K562 (cell line): ENCODE measurements around the gene MALAT1. TPM values are rescaled to one million over a fixed set of nuclear protein-coding genes. Genes with fewer than 3 reads are reported as not detected.

Experiments
- JUNB ChIP-seq: fragments of 450-650 bp; formaldehyde crosslinking; conservative IDR thresholded peaks from 2 replicates; pipeline ENCODE4 v1.4.0; 2020; ENCODE audit warnings: mild to moderate bottlenecking
- MTF1 ChIP-seq: fragments of 250-450 bp; sonication (Bioruptor Pico); IDR thresholded peaks from 2 replicates; pipeline ENCODE4 v1.9.0; 2021; ENCODE audit warnings: moderate library complexity, mild to moderate bottlenecking, inconsistent platforms, borderline replicate concordance
- NONO ChIP-seq, 2 experiments: fragments of 200-400 bp in 1 of 2; fragments of 450-650 bp in 1 of 2; formaldehyde crosslinking in 1 of 2; IDR thresholded peaks; 2 replicates each; pipeline ENCODE4 v1.6.1; 2017; ENCODE audit warnings: low read depth in 2 of 2, mild to moderate bottlenecking in 2 of 2, moderate library complexity in 2 of 2, low read length in 1 of 2
- U2AF1 ChIP-seq: fragments of 200-400 bp; formaldehyde crosslinking; optimal IDR thresholded peaks from 2 replicates; pipeline ENCODE3; 2017; ENCODE audit warnings: mild to moderate bottlenecking, low read depth, low read length, moderate library complexity
- YY1 ChIP-seq, 3 experiments: IDR thresholded peaks; 2 replicates each; pipeline ENCODE4 v1.6.1; 2011; ENCODE audit warnings: low read length in 2 of 3, mild to moderate bottlenecking in 2 of 3, moderate library complexity in 2 of 3, borderline replicate concordance in 1 of 3, control low read depth in 1 of 3, low read depth in 1 of 3; ENCODE audit not compliant: insufficient read depth in 3 of 3, insufficient replicate concordance in 2 of 3, control insufficient read depth in 1 of 3, insufficient read length in 1 of 3; ENCODE audit errors: extremely low read depth in 1 of 3
- ZFP1 ChIP-seq: fragments of 450-650 bp; formaldehyde crosslinking; IDR thresholded peaks from 2 replicates; pipeline ENCODE4 v1.4.0; 2020; ENCODE audit warnings: mild to moderate bottlenecking, mixed read lengths
- ZNF274 ChIP-seq: IDR thresholded peaks from 2 replicates; pipeline ENCODE4 v1.6.1; 2011; ENCODE audit warnings: low read depth, mild to moderate bottlenecking, low read length, moderate library complexity, borderline replicate concordance
- ZNF324 ChIP-seq: fragments of 250-450 bp; sonication (Bioruptor Pico); IDR thresholded peaks from 2 replicates; pipeline ENCODE4 v1.4.0; 2020; ENCODE audit warnings: mild to moderate bottlenecking
- ZNF408 ChIP-seq: fragments of 250-450 bp; sonication (Bioruptor Pico); IDR thresholded peaks from 2 replicates; pipeline ENCODE4 v1.4.0; 2020; ENCODE audit warnings: low read depth, mild to moderate bottlenecking, moderate library complexity
- polyA plus RNA-seq, 8 experiments: library from polyadenylated mRNA; depleted of rRNA in 4 of 8; stranded (reverse) in 5 of 8; unstranded in 3 of 8; fragments of >200 nt; fragmentation: Nextera tagmentation in 2 of 8; fragmentation: Illumina TruSeq in 1 of 8; extraction: Ambion mirVana in 2 of 8; extraction: Trizol in 1 of 8; gene quantifications; 2 replicates each; pipeline versions ENCODE4 v1.2.1 to v1.2.3, GENCODE V29; 2011 to 2014; ENCODE audit warnings: inconsistent platforms in 1 of 8, missing spikeins in 1 of 8
- total RNA-seq, 7 experiments: library from RNA; depleted of rRNA in 6 of 7; stranded (reverse); fragments of >200 nt in 6 of 7; fragmentation: Illumina TruSeq in 2 of 7; extraction: Trizol in 2 of 7; gene quantifications; 2 replicates each; pipeline versions ENCODE4 v1.2.1 to v1.2.3, GENCODE V29; 2011 to 2021; ENCODE audit warnings: low replicate concordance in 1 of 7

MALAT1 gene
- total and polyA plus RNA-seq, 9 of the 15 experiments (the other 6 are each of a cell fraction or from before 2014, with no cell fraction given), result 363 to 8,715 (median 2,351) TPM

DNA sequence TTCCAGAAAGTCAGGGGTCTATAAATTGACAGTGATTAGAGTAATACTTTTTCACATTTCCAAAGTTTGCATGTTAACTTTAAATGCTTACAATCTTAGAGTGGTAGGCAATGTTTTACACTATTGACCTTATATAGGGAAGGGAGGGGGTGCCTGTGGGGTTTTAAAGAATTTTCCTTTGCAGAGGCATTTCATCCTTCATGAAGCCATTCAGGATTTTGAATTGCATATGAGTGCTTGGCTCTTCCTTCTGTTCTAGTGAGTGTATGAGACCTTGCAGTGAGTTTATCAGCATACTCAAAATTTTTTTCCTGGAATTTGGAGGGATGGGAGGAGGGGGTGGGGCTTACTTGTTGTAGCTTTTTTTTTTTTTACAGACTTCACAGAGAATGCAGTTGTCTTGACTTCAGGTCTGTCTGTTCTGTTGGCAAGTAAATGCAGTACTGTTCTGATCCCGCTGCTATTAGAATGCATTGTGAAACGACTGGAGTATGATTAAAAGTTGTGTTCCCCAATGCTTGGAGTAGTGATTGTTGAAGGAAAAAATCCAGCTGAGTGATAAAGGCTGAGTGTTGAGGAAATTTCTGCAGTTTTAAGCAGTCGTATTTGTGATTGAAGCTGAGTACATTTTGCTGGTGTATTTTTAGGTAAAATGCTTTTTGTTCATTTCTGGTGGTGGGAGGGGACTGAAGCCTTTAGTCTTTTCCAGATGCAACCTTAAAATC, 5.3 kb downstream of the MALAT1 start (continued):
- TF ChIP-seq NONO (IDR thresholded peaks at IDR 0.05; ENCODE audit: low read depth in 2 of 2, low read length in 1 of 2), result peak in 1 of 2 experiments; percentile 49; a peak in 2 of 4 replicates
- TF ChIP-seq JUNB (CRISPR knock-in tag), result no peak
- TF ChIP-seq ZNF274, result no peak
- TF ChIP-seq ZFP1 (CRISPR knock-in tag), result peak; percentile 48
- no peak for TF ChIP-seq MTF1 (CRISPR knock-in tag)
- no peak for TF ChIP-seq ZNF408 (CRISPR knock-in tag)
- TF ChIP-seq ZNF324, result peak; percentile 40; the same call in 1 of the 2 replicates
- peak; percentile 86 for TF ChIP-seq U2AF1
- TF ChIP-seq YY1 (IDR thresholded peaks at IDR 0.05; ENCODE audit: borderline replicate concordance in 1 of 3, control insufficient read depth in 1 of 3, extremely low read depth in 1 of 3, insufficient read depth in 3 of 3, insufficient read length in 1 of 3, insufficient replicate concordance in 2 of 3, low read depth in 1 of 3, low read length in 2 of 3), result peak in 1 of 3 experiments; percentile 2
